Upper lobe of left lung (tissue), 4 donors: ENCODE data around the gene RPL10.

Experiments used
- CTCF ChIP-seq, 6 experiments: fragments of 450-650 bp in 4 of 6; fragments of 200-600 bp in 2 of 6; sonication (generic) in 2 of 6; IDR thresholded peaks; one replicate each; pipeline ENCODE4 v1.5.1; 2016 to 2019; ENCODE audit warnings: antibody characterized with exemption in 6 of 6
- POLR2A ChIP-seq, 4 donors: fragments of 450-650 bp; IDR thresholded peaks; one replicate each; pipeline ENCODE4 v1.5.1; 2016 to 2017; ENCODE audit warnings: antibody characterized with exemption in 4 of 4, mild to moderate bottlenecking in 2 of 4
- POLR2AphosphoS5 ChIP-seq, 2 donors: sonication (generic); formaldehyde crosslinking; IDR thresholded peaks; one replicate each; pipeline ENCODE4 v1.5.1; 2017; ENCODE audit warnings: antibody characterized with exemption in 2 of 2

- no peak for TF ChIP-seq CTCF (IDR thresholded peaks at IDR 0.05)
- no peak for TF ChIP-seq POLR2AphosphoS5 (IDR thresholded peaks at IDR 0.05)
- no peak for TF ChIP-seq POLR2A (IDR thresholded peaks at IDR 0.05)
Measured at GRCh38 chrX:154352466-154352865, 45.7 kb upstream of the RPL10 start.
